ENCODE results near the gene AHDC1. TPM values are rescaled to one million over a fixed set of nuclear protein-coding genes. Genes with fewer than 3 reads are reported as not detected.

Gene AHDC1
- total and polyA plus RNA-seq, 10 of the 15 experiments (the other 5 are each of a cell fraction or from before 2014, with no cell fraction given), result 0.21 to 13.0 (median 1.4) TPM

- no peak overlapping the region for H3K4me3 ChIP-seq
- in situ Hi-C loops (cut with MboI) (no loop called here), intact Hi-C loops (cut with micrococcal nuclease; ENCODE audit: unreplicated experiment) (loop anchor here (10.0 kb wide), 1 partner anchor 115 kb away; no protein-coding TSS in a partner anchor)
- peaks cover 1% of the 10 kb centered on the region for H3K79me2 ChIP-seq (ENCODE audit: control insufficient read depth, insufficient read depth, low read length)
- H3K27me3 ChIP-seq (replicated peaks in 1 of 2; ENCODE audit: control insufficient read depth in 2 of 2, insufficient read depth in 2 of 2, low read length in 1 of 2), result no peaks in the 10 kb centered on the region
- H3K27ac ChIP-seq (ENCODE audit: control insufficient read depth, insufficient read depth), result no peak overlapping the region
- H4K20me1 ChIP-seq (ENCODE audit: control insufficient read depth, insufficient read depth), result 0 out of 2 replicates have a peak, but pooled peaks cover 3% of the 10 kb centered on the region
- FAIRE-seq (no peak), ATAC-seq (no peak), DNase-seq (ENCODE audit: low read depth, low spot score) (no peak)
- peaks cover 52% of the 10 kb centered on the region for H3K4me1 ChIP-seq (ENCODE audit: control insufficient read depth, insufficient read depth, low read length)
- ChIA-PET SMC1A (ENCODE audit: uncharacterized antibody, unreplicated experiment) (interaction anchor here (0.8 to 4.0 kb wide), 18 partner anchors 8 to 302 kb away, joined by 3 to 42 read pairs (median 4); no protein-coding TSS in a partner anchor), RAD21 (ENCODE audit: unreplicated experiment) (interaction anchor here (0.6 to 11.0 kb wide), 11 partner anchors 26 to 299 kb away, joined by 3 to 181 read pairs (median 6); no protein-coding TSS in a partner anchor), CTCF (interaction anchor here (0.5 to 10.4 kb wide), 18 partner anchors 8 to 1147 kb away, joined by 3 to 155 read pairs (median 5); no protein-coding TSS in a partner anchor), POLR2A (interaction anchor here (0.5 to 1.6 kb wide), 7 partner anchors 12 to 183 kb away, joined by 3 to 8 read pairs (median 4); no protein-coding TSS in a partner anchor)
- TF ChIP-seq CBX5 (IDR thresholded peaks at IDR 0.05; ENCODE audit: low read depth) (no peak), STAT1 (conservative IDR thresholded peaks at IDR 0.05) (no peak), TCF7 (IDR thresholded peaks at IDR 0.05; ENCODE audit: borderline replicate concordance) (no peak), RFX5 (IDR thresholded peaks at IDR 0.05; ENCODE audit: low read depth, low read length) (no peak), SUZ12 (IDR thresholded peaks at IDR 0.05; ENCODE audit: unreplicated experiment) (no peak), CREM (IDR thresholded peaks at IDR 0.05; ENCODE audit: low read depth) (no peak), MEF2B (IDR thresholded peaks at IDR 0.05; ENCODE audit: partially characterized antibody, poor library complexity, severe bottlenecking) (no peak), BCL11A (IDR thresholded peaks at IDR 0.05; ENCODE audit: low read depth, low read length) (no peak), EGR1 (IDR thresholded peaks at IDR 0.05; ENCODE audit: borderline replicate concordance in 1 of 2, low read depth in 2 of 2, low read length in 2 of 2) (no peak), KLF5 (IDR thresholded peaks at IDR 0.05; ENCODE audit: partially characterized antibody) (no peak), ZNF207 (IDR thresholded peaks at IDR 0.05; ENCODE audit: borderline replicate concordance) (no peak), BRCA1 (IDR thresholded peaks at IDR 0.05; ENCODE audit: low read depth, low read length) (no peak), POLR2A (IDR thresholded peaks at IDR 0.05; ENCODE audit: low read depth, low read length) (no peak)
- BruUV-seq (replicated peaks), result no TSS peak
- no peaks in the 10 kb centered on the region; a peak in 2 of 4 replicates for H3K36me3 ChIP-seq (ENCODE audit: control insufficient read depth in 2 of 2, insufficient read depth in 2 of 2, low read length in 1 of 2)
- peak overlapping the region; percentile 44; the same call in 1 of the 2 replicates for H3K4me2 ChIP-seq (ENCODE audit: control insufficient read depth, insufficient read depth)
- 34% methylated on average over 9 of the region's 9 CpGs for WGBS (ENCODE audit: insufficient coverage, insufficient replicate concordance, low lambda C conversion rate, missing lambda C conversion rate)
- H2AFZ ChIP-seq (ENCODE audit: control insufficient read depth, low read depth, low read length), result no peak overlapping the region
- no peak overlapping the region for H3K9ac ChIP-seq (ENCODE audit: control insufficient read depth, insufficient read depth, low read length)
- no peaks in the 10 kb centered on the region for H3K9me3 ChIP-seq (replicated peaks; ENCODE audit: control insufficient read depth, insufficient read depth, low read length)
Measured at GRCh38 chr1:27599605-27600497, 4.1 kb downstream of the AHDC1 start.
